Thoracic aorta (tissue), 2 donors: Measurements from ENCODE around the gene SMIM23. TPM values are rescaled to one million over a fixed set of nuclear protein-coding genes. Genes with fewer than 3 reads are reported as not detected.

ENCODE experiments used
- ATAC-seq: fragments of 150-250 bp; one replicate; pipeline ENCODE4 v1.8.0; 2017; ENCODE audit warnings: low read depth; ENCODE audit not compliant: insufficient number of reproducible peaks, low FRiP score
- DNase-seq: peaks from one replicate; pipeline ENCODE4 v3.0.0-alpha.2; 2020; ENCODE audit warnings: low spot score
- H3K27ac ChIP-seq, 2 donors: fragments of 200-600 bp; sonication (generic); 1 replicate in 1 of 2; 2 replicates in 1 of 2; pipeline ENCODE4 v1.5.1; 2016; ENCODE audit warnings: mild to moderate bottlenecking in 2 of 2, moderate library complexity in 2 of 2
- H3K27me3 ChIP-seq: fragments of 200-600 bp; sonication (generic); replicated peaks from 2 replicates; pipeline ENCODE4 v1.6.0; 2016; ENCODE audit warnings: mild to moderate bottlenecking; ENCODE audit not compliant: insufficient read depth
- H3K36me3 ChIP-seq: fragments of 200-600 bp; sonication (generic); one replicate; pipeline ENCODE4 v1.5.1; 2016
- H3K4me1 ChIP-seq, 2 donors: fragments of 200-600 bp; sonication (generic); 1 replicate in 1 of 2; 2 replicates in 1 of 2; pipeline versions ENCODE4 v1.5.1 to v1.6.0; 2016; ENCODE audit warnings: low read depth in 2 of 2, mild to moderate bottlenecking in 1 of 2; ENCODE audit not compliant: control insufficient read depth in 1 of 2
- H3K4me3 ChIP-seq: fragments of 200-600 bp; sonication (generic); 2 replicates; pipeline ENCODE4 v1.5.1; 2016; ENCODE audit warnings: mild to moderate bottlenecking
- H3K9me3 ChIP-seq: fragments of 200-600 bp; sonication (generic); 2 replicates; pipeline ENCODE4 v1.5.1; 2016
- total RNA-seq, 2 donors: library from RNA; depleted of rRNA; stranded (reverse); fragments of >200 nt; gene quantifications; one replicate each; pipeline versions ENCODE4 v1.1.0 to v1.2.3, GENCODE V29; 2016
- TF ChIP-seq, protein P1 (sequence below): fragments of 200-600 bp; sonication (generic); IDR thresholded peaks from one replicate; pipeline ENCODE4 v1.5.1; 2019; ENCODE audit warnings: antibody characterized with exemption

The SMIM23 gene
- total RNA-seq, 2 donors from 2014 or later: not detected

GRCh38 chr5:171749365-171749764 lies 36.3 kb upstream of the SMIM23 start:
- H3K4me3 ChIP-seq: no peak overlapping the region
- DNase-seq (no peak), ATAC-seq (no peak)
- H3K27ac ChIP-seq: no peak overlapping the region
- TF ChIP-seq, protein P1, sequence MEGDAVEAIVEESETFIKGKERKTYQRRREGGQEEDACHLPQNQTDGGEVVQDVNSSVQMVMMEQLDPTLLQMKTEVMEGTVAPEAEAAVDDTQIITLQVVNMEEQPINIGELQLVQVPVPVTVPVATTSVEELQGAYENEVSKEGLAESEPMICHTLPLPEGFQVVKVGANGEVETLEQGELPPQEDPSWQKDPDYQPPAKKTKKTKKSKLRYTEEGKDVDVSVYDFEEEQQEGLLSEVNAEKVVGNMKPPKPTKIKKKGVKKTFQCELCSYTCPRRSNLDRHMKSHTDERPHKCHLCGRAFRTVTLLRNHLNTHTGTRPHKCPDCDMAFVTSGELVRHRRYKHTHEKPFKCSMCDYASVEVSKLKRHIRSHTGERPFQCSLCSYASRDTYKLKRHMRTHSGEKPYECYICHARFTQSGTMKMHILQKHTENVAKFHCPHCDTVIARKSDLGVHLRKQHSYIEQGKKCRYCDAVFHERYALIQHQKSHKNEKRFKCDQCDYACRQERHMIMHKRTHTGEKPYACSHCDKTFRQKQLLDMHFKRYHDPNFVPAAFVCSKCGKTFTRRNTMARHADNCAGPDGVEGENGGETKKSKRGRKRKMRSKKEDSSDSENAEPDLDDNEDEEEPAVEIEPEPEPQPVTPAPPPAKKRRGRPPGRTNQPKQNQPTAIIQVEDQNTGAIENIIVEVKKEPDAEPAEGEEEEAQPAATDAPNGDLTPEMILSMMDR: no peak
- H3K27me3 ChIP-seq: no peaks in the 10 kb centered on the region
- no peaks in the 10 kb centered on the region for H3K4me1 ChIP-seq
- H3K36me3 ChIP-seq: no peaks in the 10 kb centered on the region
- no peaks in the 10 kb centered on the region for H3K9me3 ChIP-seq

GRCh38 chr5:171750311-171750788 lies 35.3 kb upstream of the SMIM23 start:
- Histone ChIP-seq H3K27me3 (no peaks in the 10 kb centered on the region), H3K4me1 (no peaks in the 10 kb centered on the region), H3K27ac (no peak overlapping the region), H3K9me3 (no peaks in the 10 kb centered on the region), H3K36me3 (no peaks in the 10 kb centered on the region), H3K4me3 (no peak overlapping the region)
- no peak for ATAC-seq
- no peak for DNase-seq
- TF ChIP-seq, protein P1: no peak

DNA sequence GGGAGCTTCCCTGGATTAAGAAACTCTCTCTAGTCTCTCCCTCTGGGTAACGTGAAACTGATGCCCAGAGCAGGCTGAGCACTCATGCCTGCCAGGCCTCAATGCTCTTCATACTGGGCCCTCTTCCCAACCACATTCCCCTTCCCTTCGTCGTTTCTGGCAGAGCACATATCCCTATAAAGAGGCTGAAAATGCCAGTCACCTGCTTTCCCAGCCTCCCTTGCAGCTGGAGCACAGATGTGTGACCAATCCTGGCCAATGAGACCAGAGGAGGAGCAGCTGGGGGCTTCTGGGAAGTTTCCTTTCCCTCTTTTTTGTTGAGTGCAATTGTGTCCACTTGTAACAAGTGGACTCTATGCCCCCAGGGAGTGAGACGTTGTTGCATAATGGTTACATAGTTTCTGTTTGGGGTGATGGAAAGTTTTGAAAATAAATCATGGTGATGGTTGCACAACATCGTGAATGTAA lies 30.2 kb upstream of the SMIM23 start:
- ATAC-seq (no peak), DNase-seq (no peak)
- no peaks in the 10 kb centered on the region for H3K9me3 ChIP-seq
- TF ChIP-seq, protein P1: no peak
- no peak overlapping the region for H3K4me3 ChIP-seq
- no peaks in the 10 kb centered on the region for H3K36me3 ChIP-seq
- H3K27ac ChIP-seq: no peak overlapping the region
- H3K4me1 ChIP-seq: no peaks in the 10 kb centered on the region
- no peaks in the 10 kb centered on the region for H3K27me3 ChIP-seq

- DNase-seq (no peak), ATAC-seq (no peak)
- Histone ChIP-seq H3K27ac (no peak overlapping the region), H3K4me3 (no peak overlapping the region), H3K36me3 (no peaks in the 10 kb centered on the region), H3K4me1 (no peaks in the 10 kb centered on the region), H3K27me3 (no peaks in the 10 kb centered on the region), H3K9me3 (no peaks in the 10 kb centered on the region)
- TF ChIP-seq, protein P1: no peak
Measured at GRCh38 chr5:171757853-171758535, 27.6 kb upstream of the SMIM23 start.

- TF ChIP-seq, protein P1: no peak
- H3K27ac ChIP-seq: no peak overlapping the region
- ATAC-seq: no peak
Measured at GRCh38 chr5:171759777-171760176, 25.8 kb upstream of the SMIM23 start.

More at GRCh38 chr5:171759777-171760176, 25.8 kb upstream of the SMIM23 start:
- no peaks in the 10 kb centered on the region for H3K4me1 ChIP-seq
- no peaks in the 10 kb centered on the region for H3K9me3 ChIP-seq
- no peaks in the 10 kb centered on the region for H3K27me3 ChIP-seq
- H3K36me3 ChIP-seq: no peaks in the 10 kb centered on the region
- H3K4me3 ChIP-seq: no peak overlapping the region
- no peak for DNase-seq
